Germinal center (tissue), 1 donor: Measurements from ENCODE around the gene MT2A.
"Not testable (repeated sequence)": the region's sequence is repeated elsewhere in the genome, so short reads cannot be mapped to it uniquely, and the experiment has no call there.

Source experiments
- DNase-seq: peaks from one replicate; pipeline ENCODE4 v3.0.0; 2012; ENCODE audit warnings: mixed read lengths, low spot score

MT2A gene

DNA sequence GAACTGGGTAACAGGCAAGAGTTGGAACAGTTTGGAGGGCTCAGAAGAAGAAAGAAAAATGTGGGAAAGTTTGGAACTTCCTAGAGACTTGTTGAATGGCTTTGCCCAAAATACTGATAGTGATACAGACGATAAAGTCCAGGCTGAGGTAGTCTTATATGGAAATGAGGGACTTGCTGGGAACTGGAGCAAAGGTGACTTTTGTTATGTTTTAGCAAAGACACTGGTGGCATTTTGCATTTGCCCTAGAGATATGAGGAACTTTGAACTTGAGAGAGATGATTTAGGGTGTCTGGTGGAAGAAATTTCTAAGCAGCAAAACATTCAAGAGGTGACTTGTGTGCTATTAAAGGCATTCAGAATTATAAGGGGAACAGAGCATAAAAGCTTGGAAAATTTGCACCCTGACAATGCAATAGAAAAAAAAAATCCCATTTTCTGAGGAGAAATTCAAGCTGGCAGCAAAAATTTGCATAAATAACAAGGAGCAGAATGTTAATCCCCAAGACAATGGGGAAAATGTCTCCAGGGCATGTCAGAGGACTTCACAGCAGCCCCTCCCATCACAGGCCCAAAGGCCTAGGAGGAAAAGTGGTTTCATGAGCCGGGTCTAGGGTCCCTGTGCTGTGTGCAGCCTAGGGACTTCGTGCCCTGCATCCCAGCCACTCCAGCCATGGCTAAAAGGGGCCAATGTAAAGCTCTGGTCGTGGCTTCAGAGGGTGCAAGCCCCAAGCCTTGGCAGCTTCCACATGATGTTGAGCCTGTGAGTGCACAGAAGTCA is 13.5 kb downstream of the MT2A start:
- DNase-seq = not testable (repeated sequence)

DNA sequence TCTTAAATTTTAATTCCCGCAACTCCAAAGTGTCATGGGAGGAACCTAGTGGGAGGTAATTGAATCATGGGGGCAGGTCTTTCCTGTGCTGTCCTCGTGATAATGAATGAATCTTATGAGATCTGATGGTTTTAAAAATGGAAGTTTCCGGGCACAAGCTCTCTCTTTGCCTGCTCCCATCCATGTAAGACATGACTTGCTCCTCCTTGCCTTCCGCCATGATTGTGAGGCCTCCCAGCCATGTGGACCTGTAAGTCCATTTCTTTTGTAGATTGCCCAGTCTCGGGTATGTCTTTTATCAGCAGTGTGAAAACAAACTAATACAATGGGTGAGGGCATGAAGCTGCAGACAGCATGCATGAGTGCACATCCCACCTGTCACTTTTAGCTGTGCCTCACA is 14.8 kb downstream of the MT2A start:
- DNase-seq = not testable (repeated sequence)

DNA sequence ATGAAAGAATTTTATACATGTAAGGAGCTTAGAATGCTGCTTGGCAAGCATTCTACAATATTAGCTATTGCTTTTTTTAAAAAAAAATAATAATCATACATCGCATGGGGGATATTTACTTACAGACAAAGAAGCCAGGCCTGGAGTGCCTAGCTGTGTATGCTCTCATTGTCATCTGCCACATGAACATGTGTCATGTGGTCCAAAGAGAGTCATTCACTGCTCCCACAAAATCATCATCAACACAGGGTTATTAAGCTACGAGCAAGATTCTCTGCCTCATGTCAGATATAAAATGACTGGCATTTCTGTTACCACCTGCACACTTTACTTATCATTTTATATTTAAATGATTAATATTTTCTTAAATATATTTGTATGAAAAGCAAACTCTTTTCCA is 15.3 kb downstream of the MT2A start:
- DNase-seq = no peak

DNA sequence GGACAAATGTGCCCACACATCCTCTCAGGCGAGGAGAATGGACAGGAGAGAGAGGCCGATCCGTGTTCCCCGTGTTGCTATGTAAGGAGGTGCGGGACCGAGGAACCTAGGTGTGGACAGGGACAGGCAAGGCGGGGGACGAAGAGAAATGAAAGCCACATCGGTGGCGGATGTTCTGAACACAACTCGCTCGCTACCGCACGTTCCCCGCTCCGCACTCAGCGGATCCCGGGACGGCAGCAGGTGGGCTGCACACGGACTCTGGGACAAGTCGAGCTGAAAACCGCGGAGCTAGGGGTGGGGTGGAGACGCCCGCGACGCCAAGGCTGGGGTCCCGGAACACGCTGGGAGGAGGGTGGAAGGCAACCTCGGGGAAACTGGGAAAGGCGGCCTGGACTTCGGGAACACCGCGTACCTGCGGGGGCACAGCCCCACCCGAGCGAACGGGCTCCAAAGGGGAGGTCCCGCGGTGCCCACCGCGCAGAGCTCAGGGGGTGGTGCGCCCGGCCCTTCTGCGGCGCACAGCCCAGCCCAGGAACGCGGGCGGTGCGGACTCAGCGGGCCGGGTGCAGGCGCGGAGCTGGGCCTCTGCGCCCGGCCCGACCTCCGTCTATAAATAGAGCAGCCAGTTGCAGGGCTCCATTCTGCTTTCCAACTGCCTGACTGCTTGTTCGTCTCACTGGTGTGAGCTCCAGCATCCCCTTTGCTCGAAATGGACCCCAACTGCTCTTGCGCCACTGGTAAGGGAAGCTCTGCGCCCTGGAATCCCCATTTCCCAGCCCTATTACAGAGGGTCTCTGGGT is 17.0 kb downstream of the MT2A start, which contains the start of gene MT1E:
Gene MT1E, plus strand, starts transcription at position 642 of the 803 bp plus-strand sequence. Its CDS starts 71 bp downstream, at position 713.
- no peak for DNase-seq

DNA sequence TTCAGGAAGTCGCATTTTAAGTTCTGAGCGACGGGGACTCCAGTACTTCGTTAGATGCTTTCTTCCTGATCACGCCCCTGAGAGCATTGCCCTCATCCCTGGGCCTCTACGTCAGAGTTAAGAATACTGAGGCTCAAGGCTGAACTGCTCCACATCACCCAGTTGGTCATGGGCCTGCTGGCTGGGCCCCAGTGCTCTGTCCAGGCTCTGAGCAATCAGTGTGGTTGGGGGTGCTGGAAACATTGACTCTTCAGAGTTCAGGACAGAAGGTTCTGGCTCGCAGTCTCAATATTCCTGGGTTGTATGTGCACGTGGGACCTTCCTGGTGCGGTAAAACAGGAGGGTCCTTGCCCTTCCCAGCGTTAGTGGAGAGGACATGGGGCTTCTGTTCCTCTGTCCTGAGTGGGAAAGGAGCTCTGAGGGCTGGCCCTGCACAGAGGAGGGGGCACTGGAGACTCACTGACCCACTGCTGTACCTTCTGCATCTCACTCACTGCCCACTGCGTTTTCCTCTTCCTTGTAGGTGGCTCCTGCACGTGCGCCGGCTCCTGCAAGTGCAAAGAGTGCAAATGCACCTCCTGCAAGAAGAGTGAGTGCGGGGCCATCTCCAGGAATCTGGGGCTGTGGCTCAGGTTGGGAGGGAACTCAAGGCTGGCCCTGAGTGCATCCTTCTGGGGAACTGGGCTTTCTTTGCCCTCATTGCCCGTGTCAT is 17.7 kb downstream of the MT2A start:
- no peak for DNase-seq

DNA sequence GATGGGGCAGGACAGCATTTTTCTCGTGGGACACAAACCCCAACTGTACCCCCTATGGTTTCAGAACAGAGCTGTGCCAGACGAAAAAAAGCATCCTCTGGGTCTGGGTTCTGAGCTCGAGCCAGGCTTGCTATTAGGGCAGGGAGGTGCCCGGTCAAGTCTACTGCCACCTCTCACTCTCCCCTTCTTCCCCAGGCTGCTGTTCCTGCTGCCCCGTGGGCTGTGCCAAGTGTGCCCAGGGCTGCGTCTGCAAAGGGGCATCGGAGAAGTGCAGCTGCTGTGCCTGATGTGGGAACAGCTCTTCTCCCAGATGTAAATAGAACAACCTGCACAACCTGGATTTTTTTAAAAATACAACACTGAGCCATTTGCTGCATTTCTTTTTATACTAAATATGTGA is 18.3 kb downstream of the MT2A start:
- DNase-seq = no peak

DNA sequence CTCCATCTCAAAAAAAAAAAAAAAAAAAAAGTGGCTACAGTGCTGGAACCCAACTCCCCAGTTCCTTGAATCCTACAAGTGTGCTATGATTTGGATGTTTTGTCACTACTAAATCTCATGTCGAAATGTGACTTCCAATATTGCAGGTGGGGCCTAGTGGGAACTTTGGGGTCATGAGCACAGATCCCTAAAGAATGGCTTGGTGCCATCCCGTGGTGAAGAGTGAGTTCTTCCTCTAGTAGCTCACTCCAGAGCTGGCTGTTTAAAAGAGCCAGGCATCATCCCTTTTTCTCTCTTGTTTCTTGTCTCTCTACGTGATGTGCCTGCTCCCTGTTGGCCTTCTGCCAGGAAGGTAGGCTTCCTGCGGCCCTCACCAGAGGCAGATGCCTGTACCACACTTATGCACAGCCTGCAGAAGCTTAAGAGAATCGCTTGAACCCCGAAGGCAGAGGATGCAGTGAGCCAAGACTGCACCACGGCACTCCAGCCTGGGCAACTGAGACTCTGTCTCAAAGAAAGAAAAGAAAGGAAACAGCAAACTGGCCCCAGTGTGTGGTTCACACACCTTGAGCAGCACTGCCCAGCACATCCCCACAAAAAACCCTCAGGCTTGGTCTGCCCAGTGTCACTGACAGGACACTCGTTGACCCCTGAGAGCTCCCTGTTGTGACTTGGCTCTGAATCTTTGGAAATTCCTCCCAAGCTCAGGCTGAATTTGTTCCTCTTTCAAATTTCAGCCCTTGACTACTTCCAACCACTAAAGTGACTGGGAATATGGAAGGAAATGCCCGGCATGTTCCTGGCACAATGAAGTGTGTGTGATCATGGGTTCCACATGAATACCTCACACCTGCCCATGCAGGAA is 20.3 kb downstream of the MT2A start:
- DNase-seq = no peak

DNA sequence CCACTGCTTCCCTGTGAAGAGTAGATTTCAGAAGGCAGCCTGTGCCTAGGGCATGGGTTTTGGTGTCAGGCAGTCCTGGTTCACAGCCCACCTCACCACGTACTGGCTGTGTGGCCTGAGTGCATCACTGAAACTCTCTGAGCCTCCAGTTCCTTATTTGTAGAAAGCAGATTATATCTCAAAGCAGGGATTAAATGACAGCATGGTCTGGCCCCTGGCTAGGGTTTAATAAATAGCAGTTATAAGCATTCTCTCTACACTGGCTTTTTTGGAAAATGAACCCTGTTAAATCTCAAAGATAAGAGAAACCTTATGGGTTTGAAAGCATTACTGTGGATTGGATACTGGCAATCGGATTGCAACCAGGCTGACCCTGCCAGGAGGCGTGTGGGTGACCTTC is 21.1 kb downstream of the MT2A start:
- no peak for DNase-seq

DNA sequence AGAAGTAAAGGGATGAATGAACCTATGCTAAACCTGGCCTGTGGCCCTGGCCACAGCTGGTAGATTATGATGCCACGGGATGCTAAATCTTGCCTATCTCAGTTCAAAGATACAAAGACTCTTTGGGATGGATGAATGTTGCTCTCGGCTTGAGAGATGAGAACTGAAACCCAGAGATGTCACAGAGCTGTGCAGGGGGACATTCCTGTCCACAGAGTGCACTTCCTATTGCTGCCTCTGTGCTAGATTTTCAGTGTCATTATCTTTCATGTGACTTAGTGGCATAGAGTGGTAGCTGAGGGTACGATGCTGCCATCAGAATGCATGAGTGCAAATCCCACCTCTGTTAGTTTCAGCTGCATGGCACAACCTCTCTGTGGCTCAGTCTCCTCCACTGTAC is 21.8 kb downstream of the MT2A start:
- DNase-seq = peak; percentile 58

DNA sequence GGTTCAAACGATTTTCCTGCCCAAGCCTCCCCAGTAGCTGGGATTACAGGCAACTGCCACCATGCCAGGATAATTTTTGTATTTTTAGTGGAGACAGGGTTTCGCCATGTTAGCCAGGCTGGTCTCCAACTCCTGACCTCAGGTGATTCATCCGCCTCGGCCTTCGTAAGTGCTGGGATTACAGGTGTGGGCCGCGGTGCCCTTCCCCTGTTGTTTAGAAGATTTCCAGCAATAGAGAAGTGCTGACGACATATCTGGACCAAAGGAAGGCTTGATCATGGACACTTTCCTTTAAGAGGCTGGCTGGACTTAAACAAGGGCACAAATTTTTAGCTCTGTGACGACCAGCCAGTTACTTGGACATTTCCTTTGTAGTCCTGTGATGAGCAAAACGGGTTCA is 22.8 kb downstream of the MT2A start:
- DNase-seq = no peak

DNA sequence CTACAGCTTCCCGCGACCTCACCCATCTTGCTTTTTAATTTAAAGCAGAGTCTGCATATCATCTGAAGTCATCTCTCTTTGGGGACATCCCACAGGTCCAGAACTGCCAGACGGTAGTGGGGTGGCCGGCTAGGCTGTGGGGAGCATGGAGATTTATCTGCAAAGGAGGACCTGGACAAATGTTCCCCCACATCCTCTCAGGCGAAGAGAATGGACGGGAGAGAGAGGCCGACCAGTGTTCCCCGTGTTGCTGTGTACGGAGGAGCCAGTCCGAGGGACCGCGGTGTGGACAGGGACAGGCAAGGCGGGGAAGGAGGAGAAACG is 23.4 kb downstream of the MT2A start:
- DNase-seq = no peak

DNA sequence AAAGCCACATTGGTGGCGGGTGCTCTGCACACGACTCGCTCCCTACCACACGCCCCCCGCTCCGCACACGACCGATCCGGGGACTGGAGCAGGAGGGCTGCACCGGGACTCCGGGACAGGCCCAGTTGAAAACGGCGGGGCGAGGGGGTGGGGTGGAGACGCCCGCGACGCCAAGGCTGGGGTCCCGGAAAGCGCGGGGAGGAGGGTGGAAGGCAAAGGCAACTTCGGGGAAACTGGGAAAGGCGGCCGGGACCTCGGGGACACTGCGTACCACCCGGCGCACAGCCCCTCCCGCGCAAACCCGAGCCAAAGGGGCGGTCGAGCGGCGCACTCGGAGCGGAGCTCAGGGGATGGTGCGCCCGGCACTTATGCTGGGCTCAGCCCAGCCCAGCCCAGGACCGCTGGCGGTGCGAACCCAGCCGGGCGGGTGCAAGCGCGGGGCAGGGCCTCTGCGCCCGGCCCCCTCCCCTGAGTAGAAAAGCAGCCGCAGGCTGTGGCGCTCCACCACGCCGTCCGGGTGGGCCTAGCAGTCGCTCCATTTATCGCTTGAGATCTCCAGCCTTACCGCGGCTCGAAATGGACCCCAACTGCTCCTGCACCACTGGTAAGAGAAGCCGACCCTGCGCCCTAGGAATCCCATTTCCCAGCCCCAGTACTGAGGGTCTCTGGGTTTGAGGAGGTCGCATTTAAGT is 23.9 kb downstream of the MT2A start, which contains the start of gene MT1M:
Gene MT1M, plus strand, starts transcription at position 504 of the 692 bp plus-strand sequence. Its CDS starts 73 bp downstream, at position 577.
- DNase-seq = no peak

DNA sequence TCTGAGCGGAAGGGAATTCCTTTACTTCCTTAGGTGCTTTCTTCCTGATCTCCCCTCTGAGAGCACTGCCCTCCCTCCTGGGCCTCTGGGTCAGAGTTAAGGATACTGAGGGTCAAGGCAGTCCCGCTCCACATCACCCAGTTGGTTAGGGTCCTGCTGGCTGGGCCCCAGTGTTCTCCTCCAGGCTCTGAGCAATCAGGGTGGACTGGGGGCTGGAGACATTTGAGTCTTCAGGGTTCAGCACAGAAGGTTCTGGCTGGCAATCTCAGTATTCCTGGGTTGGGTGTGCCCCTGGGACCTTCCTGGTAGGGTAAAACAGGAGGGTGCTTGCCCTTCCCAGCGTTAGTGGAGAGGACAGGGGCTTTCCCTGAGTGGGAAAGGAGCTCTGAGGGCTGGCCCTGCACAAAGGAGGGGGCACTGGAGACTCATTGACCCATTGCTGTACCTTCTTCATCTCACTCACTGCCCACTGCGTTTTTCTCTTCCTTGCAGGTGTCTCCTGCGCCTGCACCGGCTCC is 24.5 kb downstream of the MT2A start:
- no peak for DNase-seq

DNA sequence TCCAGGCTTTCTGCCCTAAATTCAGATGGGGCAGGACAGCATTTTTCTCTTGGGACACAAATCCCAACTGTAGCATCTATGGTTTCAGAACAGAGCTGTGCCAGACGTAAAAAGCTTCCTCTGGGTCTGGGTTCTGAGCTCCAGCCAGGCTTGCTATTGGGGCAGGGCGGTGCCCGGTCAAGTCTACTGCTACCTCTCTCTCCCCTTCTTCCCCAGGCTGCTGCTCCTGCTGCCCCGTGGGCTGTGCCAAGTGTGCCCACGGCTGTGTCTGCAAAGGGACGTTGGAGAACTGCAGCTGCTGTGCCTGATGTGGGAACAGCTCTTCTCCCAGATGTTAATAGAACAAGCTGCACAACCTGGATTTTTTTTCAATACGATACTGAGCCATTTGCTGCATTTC is 25.2 kb downstream of the MT2A start:
- no peak for DNase-seq

DNA sequence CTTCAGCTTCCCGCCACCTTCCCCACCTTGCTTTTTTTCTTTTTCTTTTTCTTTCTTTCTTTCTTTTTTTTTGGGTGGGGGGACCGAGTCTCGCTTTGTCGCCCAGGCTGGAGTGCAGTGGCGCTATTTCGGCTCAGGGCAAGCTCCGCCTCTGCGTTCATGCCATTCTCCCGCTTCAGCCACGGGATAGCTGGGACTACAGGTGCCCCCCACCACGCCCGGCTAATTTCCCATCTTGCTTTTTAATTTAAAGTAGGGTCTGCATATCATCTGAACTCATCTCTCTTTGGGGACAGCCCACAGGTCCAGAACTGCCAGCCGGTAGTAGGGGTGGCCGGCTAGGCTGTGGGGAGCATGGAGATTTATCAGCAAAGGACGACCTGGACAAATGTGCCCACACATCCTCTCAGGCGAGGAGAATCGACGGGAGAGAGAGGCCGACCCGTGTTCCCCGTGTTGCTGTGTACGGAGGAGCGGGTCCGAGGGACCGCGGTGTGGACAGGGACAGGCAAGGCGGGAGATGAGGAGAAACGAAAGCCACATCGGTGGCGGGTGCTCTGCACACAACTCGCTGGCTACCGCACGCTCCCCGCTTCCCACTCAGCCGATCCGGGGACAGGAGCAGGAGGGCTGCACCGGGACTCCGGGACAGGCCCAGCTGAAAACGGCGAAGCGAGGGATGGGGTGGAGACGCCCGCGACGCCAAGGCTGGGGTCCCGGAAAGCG is 26.5 kb downstream of the MT2A start:
- no peak for DNase-seq

DNA sequence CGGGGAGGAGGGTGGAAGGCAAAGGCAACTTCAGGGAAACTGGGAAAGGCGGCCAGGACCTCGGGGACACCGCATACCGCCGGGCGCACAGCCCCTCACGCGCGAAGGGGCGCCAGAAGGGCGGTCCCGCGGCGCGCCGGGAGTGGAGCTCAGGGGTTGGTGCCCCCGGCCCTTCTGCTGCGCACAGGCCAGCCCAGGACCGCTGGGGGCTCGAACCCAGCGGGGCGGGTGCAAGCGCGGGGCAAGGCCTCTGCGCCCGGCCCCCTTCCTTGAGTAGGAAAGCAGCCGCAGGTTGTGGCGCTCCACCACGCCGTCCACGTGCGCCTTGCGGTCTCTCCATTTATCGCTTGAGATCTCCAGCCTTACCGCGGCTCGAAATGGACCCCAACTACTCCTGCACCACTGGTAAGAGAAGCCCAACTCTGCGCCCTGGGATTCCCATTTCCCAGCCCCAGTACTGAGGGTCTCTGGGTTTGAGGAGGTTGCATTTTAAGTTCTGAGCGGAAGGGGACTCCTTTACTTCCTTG is 27.1 kb downstream of the MT2A start:
- no peak for DNase-seq

DNA sequence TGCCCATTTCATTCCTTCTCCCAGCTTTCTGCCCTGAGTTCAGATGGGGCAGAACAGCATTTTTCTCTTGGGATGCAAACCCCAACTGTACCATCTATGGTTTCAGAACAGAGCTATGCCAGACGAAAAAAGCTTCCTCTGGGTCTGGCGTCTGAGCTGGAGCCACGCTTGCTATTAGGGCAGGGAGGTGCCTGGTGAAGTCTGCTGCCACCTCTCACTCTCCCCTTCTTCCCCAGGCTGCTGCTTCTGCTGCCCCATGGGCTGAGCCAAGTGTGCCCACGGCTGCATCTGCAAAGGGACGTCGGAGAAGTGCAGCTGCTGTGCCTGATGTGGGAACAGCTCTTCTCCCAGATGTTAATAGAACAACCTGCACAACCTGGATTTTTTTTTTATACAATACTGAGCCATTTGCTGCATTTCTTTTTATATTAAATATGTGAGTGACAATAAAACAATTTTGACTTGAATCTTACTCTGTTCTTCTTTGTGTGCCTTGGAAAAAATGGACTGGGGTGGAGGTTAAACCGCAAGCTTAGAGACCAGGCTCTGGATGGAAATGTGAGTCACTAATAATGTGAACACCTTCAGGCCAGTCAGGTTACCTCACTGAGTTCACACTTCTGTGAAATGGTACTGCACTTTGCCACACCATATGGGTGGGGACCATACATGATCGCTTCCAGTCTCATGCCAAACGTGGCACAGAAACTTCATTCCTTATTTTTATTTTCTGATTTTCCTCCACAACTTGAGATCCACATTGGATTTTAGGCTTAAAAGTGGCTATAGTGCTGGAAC is 28.4 kb downstream of the MT2A start:
- DNase-seq = no peak

DNA sequence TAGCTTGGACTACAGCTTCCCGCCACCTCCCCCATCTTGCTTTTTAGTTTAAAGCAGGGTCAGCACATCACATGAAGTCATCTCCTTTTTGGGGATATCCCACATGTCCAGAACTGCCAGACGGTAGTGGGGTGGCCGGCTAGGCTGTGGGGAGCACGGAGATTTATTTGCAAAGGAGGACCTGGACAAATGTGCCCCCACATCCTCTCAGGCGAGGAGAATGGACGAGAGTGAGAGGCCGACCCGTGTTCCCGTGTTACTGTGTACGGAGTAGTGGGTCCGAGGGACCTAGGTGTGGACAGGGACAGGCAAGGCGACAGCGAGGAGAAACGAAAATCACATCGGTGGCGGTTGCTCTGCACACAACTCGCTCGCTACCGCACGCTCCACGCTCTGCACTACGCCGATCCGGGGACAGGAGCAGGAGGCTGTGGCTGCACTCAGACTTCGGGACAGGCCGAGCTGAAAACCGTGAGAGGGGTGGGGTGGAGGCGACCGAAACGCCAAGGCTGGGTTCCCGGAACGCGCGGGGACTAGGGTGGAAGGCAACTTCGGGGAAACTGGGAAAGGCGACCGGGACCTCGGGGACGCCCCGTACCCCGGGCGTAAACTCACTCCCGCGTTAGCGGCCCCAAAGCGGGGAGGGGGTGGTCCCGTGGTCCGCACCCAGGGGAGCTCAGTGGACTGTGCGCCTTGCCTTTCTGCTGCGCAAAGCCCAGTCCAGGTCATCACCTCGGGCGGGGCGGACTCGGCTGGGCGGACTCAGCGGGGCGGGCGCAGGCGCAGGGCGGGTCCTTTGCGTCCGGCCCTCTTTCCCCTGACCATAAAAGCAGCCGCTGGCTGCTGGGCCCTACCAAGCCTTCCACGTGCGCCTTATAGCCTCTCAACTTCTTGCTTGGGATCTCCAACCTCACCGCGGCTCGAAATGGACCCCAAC is 29.7 kb downstream of the MT2A start, which contains the start of gene MT1A:
Gene MT1A, plus strand, starts transcription at position 853 of the 937 bp plus-strand sequence. Its CDS starts 73 bp downstream, at position 926.
- DNase-seq = no peak
